Inflammatory macrophage treated with lipopolysaccharide for 4 hours (primary cell): ENCODE results near the gene OTUD3.

Experiments used
- DNase-seq: peaks from one replicate; pipeline ENCODE4 v3.0.0-alpha.2; 2020

Gene OTUD3

DNA sequence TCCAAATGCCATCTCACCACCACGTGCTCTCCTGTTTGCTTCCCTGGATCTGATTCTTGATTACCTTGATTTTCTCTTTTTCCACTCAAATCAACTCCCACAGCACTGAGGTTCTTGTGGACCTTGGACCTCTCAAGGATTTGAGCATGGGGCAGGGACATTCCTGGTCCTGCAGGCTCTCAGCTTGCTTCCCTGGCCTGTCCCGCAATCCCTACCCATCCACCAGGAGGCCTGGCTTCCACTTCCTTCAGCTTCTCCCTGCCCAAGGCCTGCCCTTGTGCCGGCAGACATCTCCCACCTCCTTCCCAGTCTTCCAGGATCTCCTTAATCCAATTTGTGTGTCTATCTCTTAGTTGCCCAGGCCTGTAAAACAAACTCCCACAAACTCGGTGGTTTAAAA lies 75.6 kb downstream of the OTUD3 start:
- DNase-seq: no peak

GRCh38 chr1:19960591-19960990 lies 78.4 kb downstream of the OTUD3 start:
- DNase-seq: no peak
